Activated T-cell treated with anti-CD3 and anti-CD28 coated beads for 4 hours (primary cell): Measurements from ENCODE around the gene CENPO.

Experiments used
- DNase-seq: peaks from one replicate; pipeline ENCODE4 v3.0.0-alpha.2; 2020

CENPO gene

GRCh38 chr2:24839729-24840128 is 46.5 kb downstream of the CENPO start:
- no peak for DNase-seq

- DNase-seq: no peak
Observed at GRCh38 chr2:24840164-24840869, 47.1 kb downstream of the CENPO start.

- DNase-seq: no peak
Observed at GRCh38 chr2:24840962-24841945, 48.0 kb downstream of the CENPO start.

- no peak for DNase-seq
Observed at GRCh38 chr2:24842081-24843050, 49.1 kb downstream of the CENPO start.

- no peak for DNase-seq
Observed at GRCh38 chr2:24843330-24843860, 50.2 kb downstream of the CENPO start.

GRCh38 chr2:24844023-24844685 is 50.9 kb downstream of the CENPO start:
- no peak for DNase-seq

GRCh38 chr2:24845691-24846090 is 52.5 kb downstream of the CENPO start:
- no peak for DNase-seq

- no peak for DNase-seq
Observed at GRCh38 chr2:24850944-24851343, 57.7 kb downstream of the CENPO start.

- no peak for DNase-seq
Observed at GRCh38 chr2:24852026-24852425, 58.8 kb downstream of the CENPO start.

GRCh38 chr2:24852431-24853020 is 59.3 kb downstream of the CENPO start:
- DNase-seq: no peak

GRCh38 chr2:24853046-24853445 is 59.8 kb downstream of the CENPO start:
- DNase-seq: no peak

- no peak for DNase-seq
Observed at GRCh38 chr2:24853996-24854395, 60.8 kb downstream of the CENPO start.

- DNase-seq: no peak
Observed at GRCh38 chr2:24855022-24855622, 61.9 kb downstream of the CENPO start.

- DNase-seq: no peak
Observed at GRCh38 chr2:24855726-24856125, 62.5 kb downstream of the CENPO start.

GRCh38 chr2:24856791-24857211 is 63.6 kb downstream of the CENPO start:
- DNase-seq: no peak

- DNase-seq: no peak
Observed at GRCh38 chr2:24857746-24858145, 64.5 kb downstream of the CENPO start.

GRCh38 chr2:24858996-24859395 is 65.8 kb downstream of the CENPO start:
- DNase-seq: no peak

GRCh38 chr2:24859968-24860600 is 66.9 kb downstream of the CENPO start:
- DNase-seq: no peak

GRCh38 chr2:24860631-24861030 is 67.4 kb downstream of the CENPO start:
- no peak for DNase-seq

GRCh38 chr2:24861500-24861899 is 68.3 kb downstream of the CENPO start:
- DNase-seq: no peak

GRCh38 chr2:24863641-24864040 is 70.4 kb downstream of the CENPO start:
- DNase-seq: no peak
